IMR-90 (cell line): ENCODE measurements around the gene INHA. TPM values are rescaled to one million over a fixed set of nuclear protein-coding genes. Genes with fewer than 3 reads are reported as not detected.

Source experiments
- ATAC-seq: fragments of 200-7000 bp; cut with Tn5 transposase; 2 replicates; pipeline ENCODE4 v1.9.1; 2020; ENCODE audit warnings: low read depth, mild to moderate bottlenecking, moderate library complexity
- BruUV-seq: library from RNA; stranded (reverse); fragments of 400-500 nt; replicated peaks from 2 replicates; lab custom pipeline; 2021; lab: Mats Ljungman, UMichigan
- CTCF ChIA-PET: fragments of 300-600 bp; formaldehyde crosslinking; extraction: SDS; loops from one replicate; lab custom pipeline; 2021; ENCODE audit warnings: antibody characterized with exemption; lab: Yijun Ruan, JAX
- POLR2A ChIA-PET: fragments of 300-600 bp; sonication (Branson Sonifier 250); formaldehyde crosslinking; loops from one replicate; lab custom pipeline; 2022; ENCODE audit warnings: antibody characterized with exemption; ENCODE audit not compliant: unreplicated experiment; lab: Charles Lee
- DNase-seq: peaks from one replicate; pipeline ENCODE4 v3.0.0; 2013
- H2AFZ ChIP-seq: replicated peaks from 2 replicates; pipeline ENCODE3; 2013; ENCODE audit warnings: low read length, mild to moderate bottlenecking; ENCODE audit not compliant: poor library complexity
- H2AK5ac ChIP-seq: 2 replicates; pipeline ENCODE4 v1.6.1; 2013; ENCODE audit warnings: low read depth, low read length, inconsistent platforms
- H2AK9ac ChIP-seq: replicated peaks from 2 replicates; pipeline ENCODE3; 2013; ENCODE audit warnings: mild to moderate bottlenecking, low read depth, low read length, moderate library complexity; ENCODE audit not compliant: poor library complexity
- H2BK120ac ChIP-seq: 2 replicates; pipeline ENCODE4 v1.6.1; 2013; ENCODE audit warnings: low read depth, low read length, inconsistent platforms
- H2BK15ac ChIP-seq: 3 replicates; pipeline ENCODE4 v1.6.1; 2013; ENCODE audit warnings: low read depth, low read length, inconsistent platforms
- H2BK20ac ChIP-seq: 2 replicates; pipeline ENCODE4 v1.6.1; 2013; ENCODE audit warnings: low read depth, mild to moderate bottlenecking, inconsistent platforms, low read length, moderate library complexity
- H2BK5ac ChIP-seq: 2 replicates; pipeline ENCODE4 v1.6.1; 2013; ENCODE audit warnings: mild to moderate bottlenecking, low read depth, low read length, inconsistent platforms; ENCODE audit not compliant: poor library complexity, severe bottlenecking
- H3K14ac ChIP-seq: replicated peaks from 2 replicates; pipeline ENCODE4 v1.6.1; 2013; ENCODE audit warnings: low read depth, low read length, inconsistent platforms
- H3K18ac ChIP-seq: 2 replicates; pipeline ENCODE4 v1.6.1; 2013; ENCODE audit warnings: low read depth, low read length, control low read depth
- H3K23ac ChIP-seq: 2 replicates; pipeline ENCODE4 v1.6.1; 2013; ENCODE audit warnings: low read depth, low read length, inconsistent platforms
- H3K27ac ChIP-seq: 2 replicates; pipeline ENCODE4 v1.5.1; 2013; ENCODE audit warnings: mild to moderate bottlenecking, control low read depth, low read length; ENCODE audit not compliant: insufficient read depth
- H3K27me3 ChIP-seq: 2 replicates; pipeline ENCODE4 v1.6.1; 2013; ENCODE audit warnings: low read length; ENCODE audit not compliant: control insufficient read depth, insufficient read depth
- H3K36me3 ChIP-seq: 2 replicates; pipeline ENCODE4 v1.6.1; 2013; ENCODE audit warnings: low read length, mixed read lengths; ENCODE audit not compliant: control insufficient read depth, insufficient read depth
- H3K4ac ChIP-seq: 2 replicates; pipeline ENCODE4 v1.6.1; 2013; ENCODE audit warnings: low read depth, low read length, inconsistent platforms
- H3K4me1 ChIP-seq: 2 replicates; pipeline ENCODE4 v1.6.1; 2013; ENCODE audit warnings: low read length, mixed read lengths; ENCODE audit not compliant: control insufficient read depth, insufficient read depth
- H3K4me2 ChIP-seq: 2 replicates; pipeline ENCODE4 v1.6.1; 2013; ENCODE audit warnings: low read depth, mild to moderate bottlenecking, control low read depth, low read length, moderate library complexity
- H3K4me3 ChIP-seq: 2 replicates; pipeline ENCODE4 v1.5.1; 2013; ENCODE audit warnings: low read depth, mild to moderate bottlenecking, control low read depth, low read length, moderate library complexity; ENCODE audit not compliant: insufficient read depth
- H3K56ac ChIP-seq: 2 replicates; pipeline ENCODE4 v1.6.1; 2013; ENCODE audit warnings: low read length, inconsistent platforms; ENCODE audit not compliant: insufficient read depth; ENCODE audit errors: extremely low read depth
- H3K79me1 ChIP-seq, 2 experiments: 2 replicates each; pipeline ENCODE4 v1.6.1; 2013; ENCODE audit warnings: low read length in 2 of 2, inconsistent platforms in 1 of 2, low read depth in 1 of 2
- H3K9ac ChIP-seq: 2 replicates; pipeline ENCODE4 v1.6.1; 2013; ENCODE audit warnings: low read depth, low read length, control low read depth
- H3K9me1 ChIP-seq: 2 replicates; pipeline ENCODE4 v1.6.1; 2013; ENCODE audit warnings: low read length, inconsistent platforms; ENCODE audit not compliant: insufficient read depth
- H3K9me3 ChIP-seq: 2 replicates; pipeline ENCODE4 v1.6.1; 2013; ENCODE audit warnings: low read length; ENCODE audit not compliant: control insufficient read depth, insufficient read depth
- H4K20me1 ChIP-seq: 2 replicates; pipeline ENCODE4 v1.6.1; 2013; ENCODE audit warnings: low read length, inconsistent platforms; ENCODE audit not compliant: insufficient read depth
- H4K5ac ChIP-seq: 2 replicates; pipeline ENCODE4 v1.6.1; 2013; ENCODE audit warnings: mild to moderate bottlenecking, low read depth, low read length, control low read depth
- H4K8ac ChIP-seq, 2 experiments: 2 replicates each; pipeline ENCODE4 v1.6.1; 2013; ENCODE audit warnings: low read depth in 2 of 2, low read length in 2 of 2, control low read depth in 1 of 2, inconsistent platforms in 1 of 2
- H4K91ac ChIP-seq: 2 replicates; pipeline ENCODE4 v1.6.1; 2013; ENCODE audit warnings: low read depth, low read length, inconsistent platforms; ENCODE audit not compliant: insufficient read depth
- BHLHE40 ChIP-seq: fragments of 150-350 bp; IDR thresholded peaks from 2 replicates; pipeline ENCODE4 v1.6.1; 2016; ENCODE audit warnings: mild to moderate bottlenecking, low read depth, low read length
- CEBPB ChIP-seq: IDR thresholded peaks from 2 replicates; pipeline ENCODE4 v1.6.1; 2012; ENCODE audit warnings: low read depth, low read length, improper control_type of control experiment
- CHD1 ChIP-seq: IDR thresholded peaks from 2 replicates; pipeline ENCODE4 v1.6.1; 2012; ENCODE audit warnings: low read depth, low read length, improper control_type of control experiment
- FOS ChIP-seq: fragments of 150-350 bp; IDR thresholded peaks from 2 replicates; pipeline ENCODE4 v1.6.1; 2016; ENCODE audit warnings: low read depth, low read length
- MAFK ChIP-seq: IDR thresholded peaks from 2 replicates; pipeline ENCODE4 v1.6.1; 2012; ENCODE audit warnings: low read depth, low read length, improper control_type of control experiment
- MAZ ChIP-seq: IDR thresholded peaks from 2 replicates; pipeline ENCODE4 v1.6.1; 2012; ENCODE audit warnings: low read depth, mild to moderate bottlenecking, low read length, improper control_type of control experiment, moderate library complexity, borderline replicate concordance
- MXI1 ChIP-seq: IDR thresholded peaks from 2 replicates; pipeline ENCODE4 v1.6.1; 2012; ENCODE audit warnings: low read depth, mild to moderate bottlenecking, low read length, moderate library complexity, borderline replicate concordance
- NFE2L2 ChIP-seq: fragments of 150-350 bp; IDR thresholded peaks from 2 replicates; pipeline ENCODE4 v1.6.1; 2016; ENCODE audit warnings: low read depth, mild to moderate bottlenecking, low read length
- POLR2A ChIP-seq: IDR thresholded peaks from 2 replicates; pipeline ENCODE4 v1.6.1; 2012; ENCODE audit warnings: mild to moderate bottlenecking, low read depth, low read length
- RAD21 ChIP-seq: IDR thresholded peaks from 2 replicates; pipeline ENCODE4 v1.6.1; 2012; ENCODE audit warnings: low read length, improper control_type of control experiment
- RCOR1 ChIP-seq: IDR thresholded peaks from 2 replicates; pipeline ENCODE4 v1.6.1; 2012; ENCODE audit warnings: mild to moderate bottlenecking, low read length, improper control_type of control experiment; ENCODE audit not compliant: insufficient replicate concordance
- RFX5 ChIP-seq: IDR thresholded peaks from 2 replicates; pipeline ENCODE4 v1.8.0; 2012; ENCODE audit warnings: low read depth, mild to moderate bottlenecking, low read length, moderate library complexity
- SMC3 ChIP-seq: fragments of 150-350 bp; IDR thresholded peaks from 2 replicates; pipeline ENCODE4 v1.6.1; 2016; ENCODE audit warnings: low read depth, mild to moderate bottlenecking, antibody characterized with exemption, low read length, moderate library complexity
- WGBS, 2 experiments: methylation state at CpG; one replicate each; pipeline versions ENCODE4 v1.1.5 to v1.1.7; 2013; ENCODE audit warnings: missing lambda C conversion rate in 2 of 2; ENCODE audit not compliant: insufficient read length in 1 of 2; ENCODE audit errors: extremely low coverage in 2 of 2; 5-methylcytosine and 5-hydroxymethylcytosine counted together
- dilution Hi-C: fragments of 300-500 bp; cut with HindIII; formaldehyde crosslinking; loops from one replicate; pipeline ENCODE4 v1.14.3; 2018; ENCODE audit warnings: low sequenced_read_pairs; ENCODE audit not compliant: unreplicated experiment
- in situ Hi-C: fragments of 300-500 bp; cut with MboI; formaldehyde crosslinking; loops from 3 replicates; pipeline ENCODE4 v1.14.3; 2019; ENCODE audit warnings: low sequenced_read_pairs, inconsistent platforms, mixed read lengths
- intact Hi-C: fragments of 100-400 bp; cut with micrococcal nuclease; formaldehyde crosslinking; loops from 2 replicates; pipeline ENCODE4 v1.10.0; 2022
- polyA plus RNA-seq, 3 experiments: library from polyadenylated mRNA; depleted of rRNA; stranded (reverse); fragments of >200 nt; gene quantifications; 2 replicates each; pipeline ENCODE4 v1.2.3, GENCODE V29; 2012; ENCODE audit warnings: low replicate concordance in 1 of 3
- total RNA-seq: library from RNA; depleted of rRNA; stranded (reverse); fragments of >200 nt; gene quantifications from 2 replicates; pipeline ENCODE4 v1.2.3, GENCODE V29; 2012
- TF ChIP-seq, protein P1 (sequence below): fragments of 150-350 bp; IDR thresholded peaks from 2 replicates; pipeline ENCODE4 v1.6.1; 2017; ENCODE audit warnings: mild to moderate bottlenecking, antibody characterized with exemption, low read length, low read depth
- TF ChIP-seq, protein P2 (sequence below): conservative IDR thresholded peaks from 2 replicates; pipeline ENCODE4 v1.5.1; 2012; ENCODE audit warnings: mild to moderate bottlenecking, low read depth, low read length, improper control_type of control experiment

INHA gene
- total and polyA plus RNA-seq, 2 of the 4 experiments (the other 2 are of a cell fraction), result 0.96 TPM; not detected in 1

DNA sequence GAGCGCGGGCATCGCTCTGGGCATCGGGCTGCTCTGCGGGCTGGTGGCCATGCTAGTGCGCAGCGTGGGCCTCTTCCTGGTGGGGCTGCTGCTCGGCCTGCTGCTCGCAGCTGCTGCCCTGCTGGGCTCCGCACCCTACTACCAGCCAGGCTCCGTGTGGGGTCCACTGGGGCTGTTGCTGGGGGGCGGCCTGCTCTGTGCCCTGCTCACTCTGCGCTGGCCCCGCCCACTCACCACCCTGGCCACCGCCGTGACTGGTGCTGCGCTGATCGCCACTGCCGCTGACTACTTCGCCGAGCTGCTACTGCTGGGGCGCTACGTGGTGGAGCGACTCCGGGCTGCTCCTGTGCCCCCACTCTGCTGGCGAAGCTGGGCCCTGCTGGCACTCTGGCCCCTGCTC lies 24.5 kb upstream of the INHA start:
- H2AK9ac ChIP-seq, result no peak overlapping the region
- no peaks in the 10 kb centered on the region for H3K27me3 ChIP-seq
- H3K18ac ChIP-seq, result no peak overlapping the region
- H3K36me3 ChIP-seq, result no peaks in the 10 kb centered on the region
- no TSS peak for BruUV-seq
- intact Hi-C loops (no loop called here), dilution Hi-C loops (no loop called here), in situ Hi-C loops (no loop called here)
- no peak overlapping the region for H2BK15ac ChIP-seq
- H3K14ac ChIP-seq, result no peak overlapping the region
- ATAC-seq, result no peak
- H4K5ac ChIP-seq, result no peak overlapping the region
- H4K20me1 ChIP-seq, result peaks cover 3% of the 10 kb centered on the region; the same call in 1 of the 2 replicates
- H2AFZ ChIP-seq, result no peak overlapping the region
- DNase-seq, result no peak
- H3K56ac ChIP-seq, result no peak overlapping the region
- H2AK5ac ChIP-seq, result no peak overlapping the region
- no peak overlapping the region for H3K4ac ChIP-seq
- ChIA-PET POLR2A (no interaction called here), CTCF (interaction anchor here (2.7 kb wide), 1 partner anchor 13 kb away, joined by 10 read pairs; no protein-coding TSS in a partner anchor)
- H3K4me2 ChIP-seq, result no peak overlapping the region
- no peak overlapping the region for H2BK5ac ChIP-seq
- no peak overlapping the region for H2BK120ac ChIP-seq
- H3K4me3 ChIP-seq, result no peak overlapping the region
- TF ChIP-seq SMC3 (no peak), CEBPB (no peak), MXI1 (no peak), RFX5 (no peak), BHLHE40 (no peak), RAD21 (no peak), MAZ (no peak), RCOR1 (no peak), CHD1 (no peak), MAFK (no peak), POLR2A (no peak), FOS (no peak), NFE2L2 (no peak)
- TF ChIP-seq, protein P1, sequence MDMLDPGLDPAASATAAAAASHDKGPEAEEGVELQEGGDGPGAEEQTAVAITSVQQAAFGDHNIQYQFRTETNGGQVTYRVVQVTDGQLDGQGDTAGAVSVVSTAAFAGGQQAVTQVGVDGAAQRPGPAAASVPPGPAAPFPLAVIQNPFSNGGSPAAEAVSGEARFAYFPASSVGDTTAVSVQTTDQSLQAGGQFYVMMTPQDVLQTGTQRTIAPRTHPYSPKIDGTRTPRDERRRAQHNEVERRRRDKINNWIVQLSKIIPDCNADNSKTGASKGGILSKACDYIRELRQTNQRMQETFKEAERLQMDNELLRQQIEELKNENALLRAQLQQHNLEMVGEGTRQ, result no peak
- TF ChIP-seq, protein P2, sequence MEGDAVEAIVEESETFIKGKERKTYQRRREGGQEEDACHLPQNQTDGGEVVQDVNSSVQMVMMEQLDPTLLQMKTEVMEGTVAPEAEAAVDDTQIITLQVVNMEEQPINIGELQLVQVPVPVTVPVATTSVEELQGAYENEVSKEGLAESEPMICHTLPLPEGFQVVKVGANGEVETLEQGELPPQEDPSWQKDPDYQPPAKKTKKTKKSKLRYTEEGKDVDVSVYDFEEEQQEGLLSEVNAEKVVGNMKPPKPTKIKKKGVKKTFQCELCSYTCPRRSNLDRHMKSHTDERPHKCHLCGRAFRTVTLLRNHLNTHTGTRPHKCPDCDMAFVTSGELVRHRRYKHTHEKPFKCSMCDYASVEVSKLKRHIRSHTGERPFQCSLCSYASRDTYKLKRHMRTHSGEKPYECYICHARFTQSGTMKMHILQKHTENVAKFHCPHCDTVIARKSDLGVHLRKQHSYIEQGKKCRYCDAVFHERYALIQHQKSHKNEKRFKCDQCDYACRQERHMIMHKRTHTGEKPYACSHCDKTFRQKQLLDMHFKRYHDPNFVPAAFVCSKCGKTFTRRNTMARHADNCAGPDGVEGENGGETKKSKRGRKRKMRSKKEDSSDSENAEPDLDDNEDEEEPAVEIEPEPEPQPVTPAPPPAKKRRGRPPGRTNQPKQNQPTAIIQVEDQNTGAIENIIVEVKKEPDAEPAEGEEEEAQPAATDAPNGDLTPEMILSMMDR, result no peak
- WGBS, 2 experiments, result 95% methylated on average over 15 of the region's 26 CpGs; no CpG with 5 or more reads in 1 of the 2 experiments
- no peaks in the 10 kb centered on the region; the same call in 1 of the 2 replicates for H3K9me1 ChIP-seq
- no peaks in the 10 kb centered on the region for H3K9me3 ChIP-seq
- H3K27ac ChIP-seq, result no peak overlapping the region
- H3K23ac ChIP-seq, result no peak overlapping the region
- no peak overlapping the region for H3K9ac ChIP-seq
- H2BK20ac ChIP-seq, result no peak overlapping the region
- H4K8ac ChIP-seq, result no peak overlapping the region
- H4K91ac ChIP-seq, result no peak overlapping the region
- peaks cover under 1 to 2% of the 10 kb centered on the region in 2 experiments; a peak in 3 of 4 replicates for H3K79me1 ChIP-seq
- peaks cover 5% of the 10 kb centered on the region; the same call in 1 of the 2 replicates for H3K4me1 ChIP-seq
